RWPE1 (cell line): ENCODE results near the gene GRID1.

Source experiments
- CTCF ChIA-PET: fragments of 350-600 bp; sonication (Branson Sonifier 250); formaldehyde crosslinking; extraction: SDS; loops from one replicate; lab custom pipeline; 2021; lab: Yijun Ruan, JAX
- POLR2A ChIA-PET: fragments of 400-600 bp; formaldehyde crosslinking; extraction: SDS; loops from one replicate; lab custom pipeline; 2020; ENCODE audit warnings: antibody characterized with exemption; ENCODE audit not compliant: low non-redundant PET; lab: Yijun Ruan, JAX
- DNase-seq: peaks from one replicate; pipeline ENCODE4 v3.0.0; 2012; ENCODE audit warnings: low spot score
- H3K27ac ChIP-seq: fragments of 450-650 bp; 2 replicates; pipeline ENCODE4 v1.5.1; 2017
- TF ChIP-seq, protein P1 (sequence below): fragments of 450-650 bp; conservative IDR thresholded peaks from 2 replicates; pipeline ENCODE4 v1.5.1; 2017; ENCODE audit warnings: low read depth, mild to moderate bottlenecking

GRID1 gene

GRCh38 chr10:86193841-86194240 lies 172.8 kb downstream of the GRID1 start:
- CTCF ChIA-PET, result interaction anchor here (0.6 kb wide), 1 partner anchor 84 kb away, joined by 5 read pairs; no protein-coding TSS in a partner anchor
- TF ChIP-seq, protein P1, sequence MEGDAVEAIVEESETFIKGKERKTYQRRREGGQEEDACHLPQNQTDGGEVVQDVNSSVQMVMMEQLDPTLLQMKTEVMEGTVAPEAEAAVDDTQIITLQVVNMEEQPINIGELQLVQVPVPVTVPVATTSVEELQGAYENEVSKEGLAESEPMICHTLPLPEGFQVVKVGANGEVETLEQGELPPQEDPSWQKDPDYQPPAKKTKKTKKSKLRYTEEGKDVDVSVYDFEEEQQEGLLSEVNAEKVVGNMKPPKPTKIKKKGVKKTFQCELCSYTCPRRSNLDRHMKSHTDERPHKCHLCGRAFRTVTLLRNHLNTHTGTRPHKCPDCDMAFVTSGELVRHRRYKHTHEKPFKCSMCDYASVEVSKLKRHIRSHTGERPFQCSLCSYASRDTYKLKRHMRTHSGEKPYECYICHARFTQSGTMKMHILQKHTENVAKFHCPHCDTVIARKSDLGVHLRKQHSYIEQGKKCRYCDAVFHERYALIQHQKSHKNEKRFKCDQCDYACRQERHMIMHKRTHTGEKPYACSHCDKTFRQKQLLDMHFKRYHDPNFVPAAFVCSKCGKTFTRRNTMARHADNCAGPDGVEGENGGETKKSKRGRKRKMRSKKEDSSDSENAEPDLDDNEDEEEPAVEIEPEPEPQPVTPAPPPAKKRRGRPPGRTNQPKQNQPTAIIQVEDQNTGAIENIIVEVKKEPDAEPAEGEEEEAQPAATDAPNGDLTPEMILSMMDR, result no peak
- DNase-seq, result no peak
- POLR2A ChIA-PET, result no interaction called here
- H3K27ac ChIP-seq, result no peak overlapping the region

DNA sequence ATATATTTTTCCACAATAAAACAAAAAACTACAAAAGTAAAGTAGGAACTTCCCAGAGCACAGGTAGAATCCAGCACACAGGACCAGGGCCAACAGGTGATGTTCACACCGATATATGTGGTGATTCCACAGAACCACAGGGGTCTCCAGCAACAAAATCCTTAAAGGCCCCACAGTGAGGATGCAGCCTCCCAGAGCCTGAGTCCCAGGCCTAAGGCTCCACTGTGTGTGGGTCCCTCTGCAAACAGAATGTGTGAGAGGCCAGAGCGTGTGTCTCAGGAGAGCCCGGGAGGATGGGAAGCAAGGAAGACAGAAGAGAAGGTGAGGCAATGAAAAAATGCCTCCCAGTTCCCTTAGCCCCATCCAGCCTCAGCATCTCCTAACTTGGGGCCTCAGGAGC lies 173.9 kb downstream of the GRID1 start:
- TF ChIP-seq, protein P1, result no peak
- no peak for DNase-seq
- CTCF ChIA-PET, result no interaction called here
- H3K27ac ChIP-seq, result no peak overlapping the region
- POLR2A ChIA-PET, result no interaction called here

GRCh38 chr10:86192147-86192546 lies 174.4 kb downstream of the GRID1 start:
- H3K27ac ChIP-seq, result no peak overlapping the region
- TF ChIP-seq, protein P1, result no peak
- DNase-seq, result no peak
- ChIA-PET CTCF (no interaction called here), POLR2A (no interaction called here)

GRCh38 chr10:86191686-86192085 lies 174.9 kb downstream of the GRID1 start:
- TF ChIP-seq, protein P1, result no peak
- POLR2A ChIA-PET, result no interaction called here
- DNase-seq, result no peak
- CTCF ChIA-PET, result no interaction called here
- H3K27ac ChIP-seq, result no peak overlapping the region

DNA sequence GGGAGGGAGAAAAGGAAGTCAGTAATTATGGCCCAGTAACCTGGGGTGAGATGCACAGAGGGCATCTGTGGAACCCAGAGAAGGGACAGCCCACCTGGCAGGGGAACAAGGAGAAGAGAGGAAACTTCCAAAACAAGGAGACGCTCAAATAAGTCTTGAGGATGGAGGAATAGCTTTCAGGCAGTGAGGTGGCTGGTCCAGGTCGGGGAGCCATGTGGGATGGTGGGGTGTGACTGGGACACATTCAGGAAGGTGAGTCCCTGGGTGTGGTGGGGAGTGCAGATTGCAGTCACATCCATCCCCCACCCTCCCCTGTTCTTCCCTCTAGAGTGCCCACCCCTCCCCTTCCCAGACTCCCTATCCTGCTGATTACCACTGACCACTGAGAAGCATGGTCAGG lies 175.4 kb downstream of the GRID1 start:
- no peak overlapping the region for H3K27ac ChIP-seq
- no peak for DNase-seq
- ChIA-PET POLR2A (no interaction called here), CTCF (no interaction called here)
- TF ChIP-seq, protein P1, result no peak

GRCh38 chr10:86190291-86190690 lies 176.3 kb downstream of the GRID1 start:
- ChIA-PET POLR2A (no interaction called here), CTCF (interaction anchor here (0.6 kb wide), 1 partner anchor 169 kb away, joined by 5 read pairs; no protein-coding TSS in a partner anchor)
- no peak for DNase-seq
- H3K27ac ChIP-seq, result no peak overlapping the region
- TF ChIP-seq, protein P1, result no peak
